ENCODE measurements around the gene TARDBP.
A peak's percentile ranks its signal among the peaks of the same experiment; 100 is the strongest.
"Not testable (repeated sequence)": the region's sequence is repeated elsewhere in the genome, so short reads cannot be mapped to it uniquely, and the experiment has no call there.

TARDBP gene

GRCh38 chr1:10996100-10996499 is 16.4 kb upstream of the TARDBP start:
- no peak for DNase-seq

- no peak for DNase-seq
Measured at GRCh38 chr1:11000526-11000925, 11.9 kb upstream of the TARDBP start.

GRCh38 chr1:11013160-11013531 is 692 bp downstream of the TARDBP start:
- DNase-seq = no peak

- DNase-seq = not testable (repeated sequence)
Measured at GRCh38 chr1:11019358-11019757, 6.9 kb downstream of the TARDBP start.

GRCh38 chr1:11019971-11020370 is 7.5 kb downstream of the TARDBP start:
- DNase-seq = no peak

- DNase-seq = no peak
Measured at GRCh38 chr1:11023201-11023600, 10.7 kb downstream of the TARDBP start.

GRCh38 chr1:11024154-11024873 is 11.9 kb downstream of the TARDBP start:
- DNase-seq = no peak

- no peak for DNase-seq
Measured at GRCh38 chr1:11024874-11025203, 12.4 kb downstream of the TARDBP start.

- DNase-seq = no peak
Measured at GRCh38 chr1:11025618-11026017, 13.2 kb downstream of the TARDBP start.

- DNase-seq = no peak
Measured at GRCh38 chr1:11026052-11026451, 13.6 kb downstream of the TARDBP start.

GRCh38 chr1:11026903-11027302 is 14.4 kb downstream of the TARDBP start:
- no peak for DNase-seq

GRCh38 chr1:11027316-11027715 is 14.9 kb downstream of the TARDBP start:
- no peak for DNase-seq

- no peak for DNase-seq
Measured at GRCh38 chr1:11028018-11028417, 15.6 kb downstream of the TARDBP start.

- DNase-seq = no peak
Measured at GRCh38 chr1:11030865-11031264, 18.4 kb downstream of the TARDBP start.

GRCh38 chr1:11031624-11032262 is 19.3 kb downstream of the TARDBP start:
- DNase-seq = no peak

GRCh38 chr1:11037019-11037739 is 24.7 kb downstream of the TARDBP start:
- DNase-seq = not testable (repeated sequence)

GRCh38 chr1:11037740-11038182 is 25.3 kb downstream of the TARDBP start:
- peak; percentile 64 to 86 (median 84) for DNase-seq

- DNase-seq = no peak
Measured at GRCh38 chr1:11039351-11040104, 27.1 kb downstream of the TARDBP start.

GRCh38 chr1:11040105-11040429 is 27.6 kb downstream of the TARDBP start:
- DNase-seq = not testable (repeated sequence)

- no peak for DNase-seq
Measured at GRCh38 chr1:11041048-11041447, 28.6 kb downstream of the TARDBP start.

- no peak for DNase-seq
Measured at GRCh38 chr1:11042065-11042464, 29.6 kb downstream of the TARDBP start.

- no peak for DNase-seq
Measured at GRCh38 chr1:11042995-11043874, 30.8 kb downstream of the TARDBP start.

Data from activated naive CD4-positive, alpha-beta T cell (primary cell).